Measurements from ENCODE around the gene DENND11. TPM values are rescaled to one million over a fixed set of nuclear protein-coding genes. Genes with fewer than 3 reads are reported as not detected.

The DENND11 gene
- total RNA-seq, 1 experiment from 2014 or later: 15.2 TPM

DNA sequence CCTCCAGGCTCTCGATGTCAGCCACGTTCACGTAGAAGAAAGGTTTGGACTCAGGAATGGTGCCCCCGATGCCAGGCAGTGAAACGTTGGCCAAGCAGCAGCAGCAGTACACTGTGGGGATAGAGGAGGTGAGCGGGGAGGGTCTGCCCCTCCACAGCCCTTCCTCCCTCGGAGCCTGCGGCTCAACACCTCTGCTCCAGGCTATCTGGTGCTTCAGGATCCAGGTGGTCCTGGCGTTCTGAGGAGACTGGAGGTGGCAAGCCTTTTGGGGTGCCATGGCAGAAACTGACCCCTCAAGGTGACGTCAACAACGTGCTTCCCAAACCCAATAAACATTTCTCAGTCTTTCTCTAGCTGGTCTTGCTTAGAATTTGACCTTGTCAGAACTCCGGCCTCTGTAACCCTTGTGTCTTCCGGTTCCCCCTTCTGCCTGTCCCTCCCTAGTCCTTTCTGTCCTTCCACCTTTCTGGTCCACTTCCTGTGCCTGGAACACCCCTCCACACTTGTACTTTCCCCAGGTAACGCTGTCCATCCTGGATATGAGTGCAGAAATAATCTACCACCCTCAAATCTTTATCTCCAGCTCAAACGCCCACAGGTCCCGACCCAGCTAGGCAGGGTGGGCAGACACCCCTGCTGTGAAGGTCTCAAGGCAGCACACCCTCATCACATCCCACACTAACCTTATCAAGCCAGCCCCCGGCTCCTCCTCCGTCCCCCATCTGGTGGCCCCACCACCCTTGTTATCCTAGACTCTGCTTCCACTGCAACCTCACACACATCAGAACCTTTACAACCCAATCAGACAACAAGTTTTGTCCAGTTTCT, 36.5 kb downstream of the DENND11 start:
- in situ Hi-C loops (cut with HindIII; ENCODE audit: low pct_unique_long_range_greater_than_20kb, low sequenced_read_pairs): no loop called here
- no peak for DNase-seq (ENCODE audit: low read depth, low spot score)

DNA sequence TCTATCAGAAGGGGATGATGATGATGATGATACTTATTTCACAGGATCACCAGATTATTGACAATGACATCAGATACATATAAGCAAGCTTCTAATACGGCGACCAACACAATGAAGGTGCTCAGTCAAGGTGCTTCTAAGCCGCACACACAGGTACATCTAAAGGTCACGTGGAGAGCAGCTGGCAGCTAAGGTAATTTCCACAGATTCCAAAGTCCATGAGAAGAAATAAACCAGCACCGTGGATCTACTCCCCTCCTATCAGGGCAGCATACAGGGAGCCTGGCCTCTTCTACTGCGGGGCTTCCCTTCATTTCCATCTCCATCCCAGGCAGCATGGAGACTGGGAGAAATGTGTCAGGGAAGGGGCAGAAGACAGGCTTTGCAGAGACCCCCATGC, 37.5 kb downstream of the DENND11 start:
- in situ Hi-C loops (cut with HindIII; ENCODE audit: low pct_unique_long_range_greater_than_20kb, low sequenced_read_pairs): no loop called here
- no peak for DNase-seq (ENCODE audit: low read depth, low spot score)

GRCh38 chr7:141663081-141663849, 38.7 kb downstream of the DENND11 start:
- in situ Hi-C loops (cut with HindIII; ENCODE audit: low pct_unique_long_range_greater_than_20kb, low sequenced_read_pairs): no loop called here
- DNase-seq (ENCODE audit: low read depth, low spot score): no peak

DNA sequence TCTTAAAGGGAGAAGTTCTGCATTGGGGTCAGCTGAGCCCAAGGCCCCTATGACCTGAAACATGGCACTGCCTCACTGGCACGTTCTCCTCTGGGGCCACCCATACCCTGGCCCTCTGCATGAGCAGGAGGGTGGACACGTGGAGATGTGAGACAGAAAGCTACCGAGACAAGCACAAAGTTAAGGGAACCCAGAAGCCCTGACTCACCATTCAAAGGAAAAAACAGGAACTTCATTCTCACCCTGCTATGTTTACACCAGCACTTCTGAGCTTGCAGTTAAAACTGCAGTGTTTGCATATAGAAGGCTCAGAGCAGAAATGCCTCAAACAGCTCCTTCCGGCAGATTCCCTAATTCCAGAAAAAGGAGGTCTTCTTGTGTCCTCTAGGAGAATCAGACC, 41.7 kb downstream of the DENND11 start:
- DNase-seq (ENCODE audit: low read depth, low spot score): no peak
- in situ Hi-C loops (cut with HindIII; ENCODE audit: low pct_unique_long_range_greater_than_20kb, low sequenced_read_pairs): no loop called here

GRCh38 chr7:141659501-141659900, 42.5 kb downstream of the DENND11 start:
- in situ Hi-C loops (cut with HindIII; ENCODE audit: low pct_unique_long_range_greater_than_20kb, low sequenced_read_pairs): no loop called here

GRCh38 chr7:141654551-141654950, 47.4 kb downstream of the DENND11 start:
- in situ Hi-C loops (cut with HindIII; ENCODE audit: low pct_unique_long_range_greater_than_20kb, low sequenced_read_pairs): no loop called here
- peak; percentile 92 for DNase-seq (ENCODE audit: low read depth, low spot score)

More at GRCh38 chr7:141659501-141659900, 42.5 kb downstream of the DENND11 start:
- no peak for DNase-seq (ENCODE audit: low read depth, low spot score)

DNA sequence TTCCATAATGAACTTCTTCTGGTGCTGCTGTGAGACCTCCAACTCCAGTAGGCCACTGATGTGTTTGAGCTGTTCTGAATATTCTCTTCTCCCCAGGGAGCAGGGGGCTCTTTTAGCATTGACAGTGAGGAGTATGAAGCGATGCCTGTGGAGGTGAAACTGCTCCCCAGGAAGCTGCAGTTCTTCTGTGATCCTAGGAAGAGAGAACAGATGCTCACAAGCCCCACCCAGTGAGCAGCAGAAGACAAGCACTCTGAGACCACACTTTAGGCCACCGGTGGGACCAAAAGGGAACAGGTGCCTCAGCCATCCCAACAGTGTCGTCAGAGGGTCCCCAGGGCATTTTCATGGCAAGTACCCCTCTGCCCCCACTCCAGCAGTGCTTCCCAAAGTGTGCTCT, 49.3 kb downstream of the DENND11 start:
- DNase-seq (ENCODE audit: low read depth, low spot score): no peak
- in situ Hi-C loops (cut with HindIII; ENCODE audit: low pct_unique_long_range_greater_than_20kb, low sequenced_read_pairs): no loop called here

Small RNAs within 50 kb of the gene (small RNA-seq; reads per million reads assigned to genes)
- 0 reads per million in 2 experiments for gene RNU1-82P

Other genes with a start within 250 kb of the DENND11 start
- gene AGK, start 150.8 kb downstream of the DENND11 start, total RNA-seq (2014; rRNA removed; shearing (Covaris generic)): 67.1 and 67.2 TPM in 2 replicates
- gene WEE2, start 6.2 kb upstream of the DENND11 start, total RNA-seq (2014; rRNA removed; shearing (Covaris generic)): not detected in 2 replicates
- gene SSBP1, start 36.2 kb upstream of the DENND11 start, total RNA-seq (2014; rRNA removed; shearing (Covaris generic)): 332 and 364 TPM in 2 replicates
- 0.40 and 0.87 TPM in 2 replicates for gene TAS2R3, start 61.9 kb upstream of the DENND11 start, total RNA-seq (2014; rRNA removed; shearing (Covaris generic))
- 0.08 and 0.32 TPM in 2 replicates for gene TAS2R4, start 74.5 kb upstream of the DENND11 start, total RNA-seq (2014; rRNA removed; shearing (Covaris generic))
- 0.26 and 0.51 TPM in 2 replicates for gene TAS2R5, start 88.1 kb upstream of the DENND11 start, total RNA-seq (2014; rRNA removed; shearing (Covaris generic))
- gene PRSS37, start 139.3 kb upstream of the DENND11 start, total RNA-seq (2014; rRNA removed; shearing (Covaris generic)): 0.13 TPM in 1 of 2 replicates, not detected in the other
- gene OR9A4, start 214.2 kb upstream of the DENND11 start, total RNA-seq (2014; rRNA removed; shearing (Covaris generic)): not detected in 2 replicates
- not detected in 2 replicates for gene CLEC5A, start 244.8 kb upstream of the DENND11 start, total RNA-seq (2014; rRNA removed; shearing (Covaris generic))